Activated CD8-positive, alpha-beta memory T cell treated with anti-CD3 and anti-CD28 coated beads for 48 hours (primary cell): ENCODE data around the gene DIAPH2.
"Not testable (repeated sequence)": the region's sequence is repeated elsewhere in the genome, so short reads cannot be mapped to it uniquely, and the experiment has no call there.

ENCODE experiments used
- DNase-seq, 3 experiments: peaks; one replicate each; pipeline ENCODE4 v3.0.0-alpha.2; 2020; ENCODE audit warnings: low read depth in 2 of 3, low spot score in 2 of 3

Gene DIAPH2

GRCh38 chrX:96820935-96821334 is 136.3 kb downstream of the DIAPH2 start:
- DNase-seq, result no peak

- DNase-seq, result no peak
Observed at GRCh38 chrX:96824166-96824565, 139.5 kb downstream of the DIAPH2 start.

- DNase-seq, result no peak
Observed at GRCh38 chrX:96833333-96833732, 148.7 kb downstream of the DIAPH2 start.

DNA sequence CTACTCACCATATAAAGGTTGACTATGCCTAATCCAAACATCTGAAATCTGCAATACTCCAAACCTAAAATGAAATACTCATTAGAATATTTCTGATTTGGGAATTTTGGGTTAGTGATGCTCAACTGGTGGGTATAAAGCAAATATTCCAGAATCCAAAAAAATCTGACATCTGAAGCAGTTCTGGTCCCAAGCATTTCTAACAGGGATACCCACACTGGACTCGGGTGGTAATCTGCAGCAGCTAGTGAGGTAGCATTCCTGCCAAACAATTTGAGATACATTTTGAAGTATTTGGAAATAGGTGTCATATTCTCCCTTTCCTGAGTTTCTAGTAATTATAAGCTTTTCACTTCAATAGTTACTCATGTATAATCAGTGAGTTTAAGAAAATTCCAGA is 149.5 kb downstream of the DIAPH2 start:
- DNase-seq, result no peak

GRCh38 chrX:96835660-96836289 is 151.1 kb downstream of the DIAPH2 start:
- DNase-seq, result no peak

DNA sequence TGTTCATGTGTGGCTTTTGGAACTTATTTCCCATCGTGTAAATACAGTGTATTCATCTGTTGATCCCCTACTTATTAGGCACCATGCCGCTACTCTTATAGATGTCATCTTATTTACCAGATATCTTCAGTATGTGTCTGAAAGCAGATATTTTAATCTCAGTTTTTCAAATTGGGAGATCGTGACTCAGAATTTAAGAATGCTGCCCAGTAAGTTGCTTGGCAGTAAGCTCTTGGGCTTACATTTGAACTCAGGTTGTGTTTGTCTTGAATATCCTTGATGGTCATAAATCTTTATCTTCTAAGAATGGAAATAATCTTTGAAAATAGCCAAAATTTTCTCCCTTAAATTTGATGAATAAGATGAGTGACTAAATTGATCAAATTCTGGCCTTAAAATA is 153.2 kb downstream of the DIAPH2 start:
- DNase-seq, result no peak

- DNase-seq, result no peak
Observed at GRCh38 chrX:96838537-96838936, 153.9 kb downstream of the DIAPH2 start.

- no peak for DNase-seq
Observed at GRCh38 chrX:96841325-96841724, 156.7 kb downstream of the DIAPH2 start.

DNA sequence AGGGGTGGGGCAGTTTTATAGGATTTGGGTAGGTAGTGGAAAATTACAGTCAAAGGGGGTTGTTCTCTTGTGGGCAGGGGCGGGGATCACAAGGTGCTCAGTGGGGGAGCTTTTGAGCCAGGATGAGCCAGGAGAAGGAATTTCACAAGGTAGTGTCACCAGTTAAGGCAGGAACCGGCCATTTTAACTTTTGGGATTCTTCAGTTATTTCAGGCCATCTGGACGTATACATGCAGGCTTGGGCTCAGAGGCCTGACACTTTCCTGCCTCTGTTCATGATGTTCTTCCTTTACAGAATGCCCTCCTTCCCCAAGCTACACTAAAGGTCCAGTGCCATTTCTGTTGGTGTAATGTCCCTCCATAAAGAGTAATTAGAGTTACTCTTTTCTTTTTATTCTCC is 157.2 kb downstream of the DIAPH2 start:
- DNase-seq, result not testable (repeated sequence)

DNA sequence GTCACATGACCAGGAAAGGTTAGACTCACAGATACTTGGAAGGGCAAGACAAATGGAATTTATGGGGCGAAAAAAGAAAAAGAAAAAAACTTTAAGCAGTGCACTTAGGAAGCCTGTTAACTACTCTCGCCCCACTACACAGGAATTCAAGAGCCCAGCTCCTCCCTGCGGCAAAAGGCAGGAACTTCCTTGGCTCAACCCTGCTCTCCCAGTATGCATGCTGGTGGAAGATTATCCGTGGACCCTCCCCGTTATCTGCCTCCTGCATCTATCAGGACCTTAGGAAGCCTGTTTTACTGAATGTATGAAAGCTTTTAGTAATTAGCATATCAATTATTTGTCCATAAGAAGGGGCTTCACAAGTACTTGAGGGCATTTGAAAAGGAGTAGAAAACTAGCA is 158.9 kb downstream of the DIAPH2 start:
- no peak for DNase-seq

DNA sequence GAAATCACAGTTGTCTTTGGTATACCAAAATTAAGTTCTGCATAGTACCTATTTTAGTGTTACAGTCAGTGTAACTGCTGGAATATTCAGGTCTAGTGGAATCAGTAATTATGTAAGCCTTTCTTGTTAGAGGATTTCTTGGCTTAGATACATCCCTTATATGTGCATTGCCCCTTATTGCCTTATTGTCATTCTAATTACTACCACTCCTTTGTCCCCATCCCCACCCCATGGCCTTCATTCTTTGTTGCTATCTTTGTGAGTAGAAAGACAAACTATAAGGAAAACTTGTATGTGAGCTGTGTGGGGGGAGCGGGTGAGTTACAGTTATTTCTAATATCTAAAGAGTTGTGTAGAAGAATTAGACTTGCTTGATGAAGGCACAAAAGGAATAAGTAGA is 162.2 kb downstream of the DIAPH2 start:
- no peak for DNase-seq

DNA sequence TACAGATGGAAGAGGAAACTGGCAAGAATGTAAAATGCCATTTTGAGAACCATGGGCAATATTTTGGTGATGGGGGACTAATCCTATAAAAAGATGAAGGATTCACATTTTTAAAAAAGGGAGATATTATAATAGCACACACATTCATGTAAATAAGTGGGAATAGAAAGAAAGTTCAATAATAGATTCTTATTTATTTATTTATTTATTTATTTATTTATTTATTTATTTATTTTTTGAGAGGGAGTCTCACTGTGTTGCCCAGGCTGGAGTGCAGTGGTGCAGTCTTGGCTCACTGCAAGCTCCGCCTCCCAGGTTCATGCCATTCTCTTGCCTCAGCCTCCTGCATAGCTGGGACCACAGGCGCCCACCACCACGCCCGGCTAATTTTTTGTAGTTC is 174.8 kb downstream of the DIAPH2 start:
- DNase-seq, result not testable (repeated sequence)

DNA sequence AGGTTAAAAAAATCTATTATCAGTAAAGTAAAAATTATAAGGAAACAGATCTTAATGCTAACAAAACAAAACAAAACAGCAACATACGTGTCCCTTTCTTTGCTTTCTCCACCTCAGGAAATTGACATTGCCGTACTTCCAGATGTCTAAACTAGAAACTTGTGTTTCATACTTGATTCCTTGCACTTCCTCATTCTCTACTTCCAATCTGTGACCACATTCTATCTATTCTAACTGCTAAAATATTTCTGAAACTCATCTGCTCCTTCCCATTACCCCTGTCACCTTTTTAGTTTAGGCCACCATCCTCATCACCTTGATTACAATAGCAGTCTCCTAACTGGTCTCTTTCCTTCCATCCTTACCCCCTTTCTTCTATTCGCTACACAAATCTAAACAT is 176.6 kb downstream of the DIAPH2 start:
- DNase-seq, result no peak

DNA sequence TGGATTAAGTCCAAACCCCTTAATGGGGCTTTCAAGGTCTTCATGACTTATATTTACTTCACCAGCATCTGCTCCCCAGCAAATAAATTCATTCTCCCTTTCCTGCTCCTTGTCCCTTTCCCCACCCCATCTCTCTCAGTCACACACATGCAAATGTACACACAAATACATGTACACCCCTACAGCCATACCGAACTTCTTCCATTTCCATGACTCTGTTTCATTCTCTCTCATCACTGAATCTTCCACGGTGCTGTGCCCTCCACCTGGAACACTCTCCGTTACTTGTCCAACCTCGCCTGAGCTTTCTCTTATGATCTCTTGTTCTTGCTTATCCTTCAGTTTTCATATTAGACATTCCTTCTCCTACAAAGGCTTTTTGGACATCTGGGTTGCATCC is 177.0 kb downstream of the DIAPH2 start:
- no peak for DNase-seq

DNA sequence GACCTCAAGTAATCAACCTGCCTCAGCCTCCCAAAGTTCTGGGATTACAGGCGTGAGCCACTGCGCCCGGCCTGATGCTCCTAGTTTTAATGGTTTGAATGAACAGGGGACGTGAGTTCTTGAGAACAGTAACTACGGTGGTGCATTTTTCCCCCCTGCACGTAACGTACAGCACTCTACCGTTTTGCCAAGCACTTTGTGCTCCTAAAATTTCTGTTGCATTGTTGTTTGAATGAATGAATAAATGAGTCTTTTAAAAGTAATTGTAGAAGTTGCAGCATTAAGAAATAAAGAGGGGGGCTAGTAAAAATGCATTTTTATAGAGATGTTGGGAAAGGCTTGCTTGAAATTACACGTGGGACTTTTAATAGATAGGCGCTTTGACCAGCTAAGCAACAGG is 199.0 kb downstream of the DIAPH2 start, which contains the start of gene RPA4:
Gene RPA4, plus strand, starts transcription at position 301 of the 400 bp plus-strand sequence. CDS start 403 bp downstream, outside the sequence.
- no peak for DNase-seq

DNA sequence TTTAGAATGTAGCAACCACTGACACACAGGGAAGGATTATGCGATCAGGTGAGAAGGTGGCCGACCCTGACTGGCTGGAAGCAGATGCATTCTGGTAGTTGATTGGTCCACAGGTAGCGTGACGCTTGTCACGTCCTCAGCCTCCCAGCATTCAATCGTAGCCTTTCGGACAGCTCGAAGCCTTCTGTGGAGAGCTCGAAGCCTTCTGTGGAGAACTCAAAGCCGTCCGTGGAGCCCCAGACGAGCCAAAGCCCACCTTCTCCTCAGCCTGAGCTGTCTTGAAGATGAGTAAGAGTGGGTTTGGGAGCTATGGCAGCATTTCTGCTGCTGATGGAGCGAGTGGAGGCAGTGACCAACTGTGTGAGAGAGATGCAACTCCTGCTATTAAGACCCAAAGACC is 199.4 kb downstream of the DIAPH2 start:
- no peak for DNase-seq

GRCh38 chrX:96889726-96890125 is 205.1 kb downstream of the DIAPH2 start:
- no peak for DNase-seq

DNA sequence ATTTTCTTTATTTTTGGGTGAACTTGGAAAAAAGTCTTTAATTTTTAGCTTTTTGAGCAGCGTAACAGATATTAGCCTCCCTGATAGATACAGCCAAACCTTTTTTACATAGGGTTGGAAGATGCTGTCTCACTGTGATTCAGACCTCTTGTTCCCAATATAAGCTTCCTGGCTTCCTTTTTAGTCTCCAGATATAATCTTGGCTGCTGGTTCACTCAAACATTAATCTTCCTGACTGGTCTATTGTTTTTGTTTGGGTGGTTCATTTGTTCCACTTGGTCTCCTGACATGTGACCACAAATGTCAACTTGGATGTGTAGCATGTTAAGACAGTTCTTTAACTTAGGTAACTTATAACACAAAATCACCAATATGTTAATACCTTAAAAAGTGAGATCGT is 222.1 kb downstream of the DIAPH2 start:
- DNase-seq, result no peak

DNA sequence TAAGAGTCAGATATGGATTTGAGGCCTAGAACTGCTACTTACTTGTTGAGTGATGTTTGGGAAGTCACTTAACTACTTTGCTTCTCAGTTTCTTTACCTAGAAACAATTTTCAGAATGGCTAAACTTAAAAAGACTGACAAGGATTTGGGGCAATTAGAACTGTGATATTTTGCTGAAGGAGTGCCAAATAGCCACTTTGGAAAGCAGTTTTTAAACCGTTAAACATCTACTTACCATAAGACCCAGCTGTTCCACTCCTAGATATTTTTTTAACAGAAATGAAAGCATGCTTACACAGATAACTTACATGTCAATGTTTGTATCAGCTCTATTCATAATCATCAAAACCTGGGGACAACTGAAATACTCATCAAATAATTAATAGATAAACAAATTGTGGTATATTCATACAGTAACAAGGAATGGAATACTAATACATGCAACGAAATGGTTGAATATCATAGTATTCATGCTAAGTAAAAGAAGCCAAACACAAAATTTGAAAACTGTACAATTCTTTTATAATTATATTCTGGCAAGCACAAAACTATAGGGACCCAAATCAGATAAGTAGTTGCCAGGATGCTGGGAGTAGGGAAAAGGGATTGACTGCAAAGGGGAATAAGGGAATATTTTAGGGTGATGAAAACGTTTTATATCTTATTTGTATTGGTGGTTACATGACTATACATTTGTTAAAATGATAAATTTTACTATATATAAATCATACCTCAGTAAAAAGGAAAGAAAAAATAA is 223.1 kb downstream of the DIAPH2 start:
- no peak for DNase-seq

GRCh38 chrX:96909291-96909690 is 224.6 kb downstream of the DIAPH2 start:
- DNase-seq, result no peak

DNA sequence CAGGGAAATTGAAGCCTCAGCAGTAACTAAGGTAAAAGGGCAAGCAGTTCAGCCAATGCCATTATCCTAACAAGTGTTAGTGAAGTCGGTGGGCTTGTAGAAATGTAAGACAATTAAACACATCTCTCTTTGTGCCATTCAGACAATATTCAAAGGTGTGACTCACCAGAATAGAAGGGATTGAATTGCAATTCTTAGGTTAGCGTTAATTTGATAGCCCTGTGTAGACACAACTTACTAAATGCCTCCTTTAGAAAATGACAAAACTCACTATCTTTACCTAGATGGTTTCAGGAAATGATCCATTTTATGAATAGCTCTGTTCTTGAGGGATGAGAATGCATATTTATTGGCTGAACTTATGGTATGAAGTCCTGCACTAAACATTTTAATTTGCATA is 234.2 kb downstream of the DIAPH2 start:
- no peak for DNase-seq

- DNase-seq, result no peak
Observed at GRCh38 chrX:96919672-96920071, 235.0 kb downstream of the DIAPH2 start.

DNA sequence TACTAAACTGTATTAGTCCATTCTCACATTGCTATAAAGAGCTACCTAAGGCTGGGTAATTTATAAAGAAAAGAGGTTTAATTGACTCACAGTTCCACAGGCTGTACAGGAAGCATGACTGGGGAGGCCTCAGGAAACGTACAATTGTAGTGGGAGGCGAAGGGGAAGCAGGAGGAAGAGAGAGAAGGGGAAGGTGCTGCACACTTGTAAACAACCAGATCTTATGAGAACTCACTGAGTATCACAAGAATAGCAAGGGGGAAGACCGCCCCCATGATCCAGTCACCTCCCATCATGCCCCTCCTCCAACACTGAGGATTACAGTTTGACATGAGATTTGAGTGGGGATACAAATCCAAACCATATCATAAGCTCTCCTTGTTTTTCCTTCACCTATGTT is 239.9 kb downstream of the DIAPH2 start:
- DNase-seq, result no peak
